ENCODE results near the gene COBLL1.

COBLL1 gene

DNA sequence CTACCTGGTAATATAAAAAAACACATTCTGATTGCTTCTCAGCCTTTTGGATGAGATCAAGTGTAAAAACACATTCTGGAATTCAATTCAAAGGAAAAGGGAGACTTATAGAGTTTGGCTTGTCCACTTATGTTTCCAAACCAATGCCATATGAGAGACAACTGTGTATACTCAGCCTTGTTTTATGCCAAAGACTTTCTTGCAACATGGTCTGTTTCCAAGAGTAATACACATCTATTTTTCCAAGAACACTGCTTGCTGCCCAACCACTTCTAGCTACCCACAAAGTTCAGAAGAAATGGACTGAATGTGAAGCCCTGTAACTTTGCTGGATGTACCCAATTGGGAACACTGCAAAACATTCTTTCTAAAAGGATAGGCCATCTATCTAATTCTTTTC, 172.3 kb downstream of the COBLL1 start:
- no peak for ATAC-seq

DNA sequence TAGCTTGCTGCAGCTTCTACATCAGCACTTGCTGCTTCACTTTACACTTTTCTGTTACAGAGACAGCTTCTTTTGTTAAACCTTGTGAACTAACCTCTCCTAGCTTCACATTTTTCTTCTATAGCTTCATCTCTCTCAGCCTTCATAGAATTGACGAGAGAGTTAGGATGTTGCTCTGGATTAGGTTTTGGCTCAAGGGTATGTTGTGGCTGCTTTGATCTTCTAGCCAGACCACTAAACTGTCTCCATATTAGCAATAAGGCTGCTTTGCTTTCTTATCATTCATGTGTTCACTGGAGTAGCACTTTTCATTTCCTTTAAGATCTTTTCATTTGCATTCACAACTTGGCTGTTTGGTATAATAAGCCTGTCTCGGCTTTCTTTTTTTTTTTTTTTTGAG, 174.1 kb downstream of the COBLL1 start:
- no peak for ATAC-seq

DNA sequence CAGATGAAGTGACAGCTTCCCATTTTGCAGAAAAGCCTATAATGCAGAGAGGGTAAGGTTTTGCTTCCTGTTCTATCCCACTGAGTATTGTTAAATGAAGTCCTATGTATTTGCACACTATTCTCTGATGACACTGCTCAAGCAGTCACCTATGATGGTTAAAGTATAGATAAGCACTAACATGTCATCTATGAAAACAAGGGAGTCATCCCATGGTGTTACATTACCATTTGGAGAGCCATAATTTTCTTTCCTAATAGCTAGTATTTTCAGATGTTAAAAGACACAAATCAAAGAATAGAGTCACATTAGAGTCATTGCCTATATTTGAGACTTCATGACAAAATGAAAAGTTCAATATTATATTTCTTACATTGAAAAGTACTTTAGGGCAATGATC, 177.6 kb downstream of the COBLL1 start:
- ATAC-seq = no peak

DNA sequence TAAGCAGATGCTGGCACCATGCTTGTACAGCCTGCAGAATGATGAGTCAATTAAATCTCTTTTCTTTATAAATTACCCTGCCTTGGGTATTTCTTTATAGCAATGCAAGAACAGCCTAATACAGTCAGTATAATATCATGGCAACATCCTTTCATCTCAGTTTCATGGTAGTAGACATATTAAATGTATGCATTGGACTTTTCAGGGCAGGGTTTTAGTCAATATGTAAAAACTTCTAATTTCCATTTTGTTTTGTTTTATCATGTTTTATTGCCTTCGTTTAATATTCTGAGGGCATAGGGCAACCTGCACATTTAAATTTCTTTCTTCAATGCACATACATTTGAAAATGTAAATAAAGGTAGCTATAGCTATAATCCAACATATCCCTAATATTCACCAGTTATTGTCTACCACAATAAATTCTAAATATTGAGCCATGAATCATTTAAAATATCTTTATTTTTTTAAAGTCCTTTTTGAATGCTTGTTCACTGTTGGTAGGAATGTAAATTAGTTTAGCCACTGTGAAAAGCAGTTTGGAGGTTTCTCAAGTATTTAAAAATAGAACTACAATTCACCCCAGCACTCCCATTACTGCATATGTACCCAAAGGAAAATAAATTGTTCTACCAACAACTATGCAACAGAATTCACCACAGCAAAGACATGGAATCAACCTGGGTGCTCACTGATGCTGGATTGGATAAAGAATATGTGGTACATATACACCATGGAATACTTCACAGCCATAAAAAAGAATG, 178.6 kb downstream of the COBLL1 start:
- no peak for ATAC-seq

DNA sequence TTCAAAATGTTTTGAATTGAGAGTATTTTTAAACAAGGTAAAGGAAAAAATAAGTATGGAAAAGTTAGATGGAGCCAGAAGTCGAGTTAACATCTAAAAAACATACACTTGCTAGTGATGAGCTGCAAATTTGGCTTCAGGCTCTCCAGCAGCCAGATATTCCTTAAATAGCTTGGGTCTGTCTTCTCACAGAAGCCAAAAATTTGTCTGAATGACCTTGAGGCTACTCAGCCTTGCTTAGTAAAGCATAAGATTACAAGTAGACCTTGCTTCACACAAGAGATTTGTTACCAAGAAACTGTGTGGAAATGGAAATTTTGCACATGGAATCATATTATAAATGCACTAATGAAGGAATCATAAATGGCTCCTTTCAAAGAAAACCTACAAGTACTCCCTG, 179.6 kb downstream of the COBLL1 start:
- no peak for ATAC-seq

DNA sequence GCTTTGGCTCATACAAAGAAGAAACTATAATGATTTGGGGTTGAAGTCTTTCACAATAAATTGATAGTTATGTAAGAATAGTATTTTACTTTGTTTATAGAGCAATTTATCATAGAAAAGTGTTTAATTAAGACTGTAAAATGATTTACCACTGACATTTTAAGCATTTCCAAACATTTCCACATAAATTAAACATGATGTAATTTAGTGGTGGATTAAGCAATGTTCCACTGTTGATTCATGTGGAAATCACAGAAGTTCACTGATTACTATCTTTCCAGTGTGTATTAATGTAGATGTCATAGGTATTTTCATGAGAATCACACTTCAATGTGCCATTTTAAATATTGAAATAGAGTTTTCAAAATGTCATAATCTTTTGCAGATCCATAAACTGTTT, 180.3 kb downstream of the COBLL1 start:
- ATAC-seq = no peak

DNA sequence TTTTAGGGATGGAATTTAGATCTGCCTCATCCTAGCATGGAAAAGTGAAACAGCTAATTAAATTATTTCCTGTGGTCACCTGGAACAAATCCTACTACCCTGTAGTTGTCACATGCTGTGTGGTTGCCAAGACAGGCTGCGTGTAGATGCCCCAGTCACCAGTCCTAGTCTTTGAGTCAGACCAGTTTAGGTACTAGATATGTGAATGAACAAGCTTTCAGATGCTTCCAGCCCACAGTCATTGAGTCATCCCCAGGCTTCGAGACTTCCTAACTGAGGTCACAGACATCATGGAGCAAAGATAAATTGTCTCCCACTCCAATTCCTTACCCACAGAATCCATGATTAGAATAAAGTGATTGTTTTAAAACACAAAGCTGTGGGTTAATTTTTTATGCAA, 184.5 kb downstream of the COBLL1 start:
- ATAC-seq = no peak

DNA sequence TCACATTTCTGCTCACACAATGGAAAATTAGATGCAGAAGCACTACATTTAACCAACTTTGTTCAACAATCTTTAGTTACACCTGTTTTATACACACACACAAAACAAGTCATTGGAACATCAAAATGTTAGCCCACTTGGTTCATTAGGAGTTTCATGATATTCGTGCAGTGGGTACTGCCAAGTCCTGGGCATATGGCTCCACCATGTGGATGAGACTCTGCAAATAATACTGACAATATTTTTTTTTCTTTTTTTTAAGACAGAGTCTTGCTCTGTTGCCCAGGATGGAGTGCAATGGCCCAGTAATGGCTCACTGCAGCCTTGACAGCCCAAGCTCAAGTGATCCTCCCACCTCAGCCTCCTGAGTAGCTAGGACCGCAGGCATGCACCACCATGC, 185.9 kb downstream of the COBLL1 start:
- ATAC-seq = no peak

DNA sequence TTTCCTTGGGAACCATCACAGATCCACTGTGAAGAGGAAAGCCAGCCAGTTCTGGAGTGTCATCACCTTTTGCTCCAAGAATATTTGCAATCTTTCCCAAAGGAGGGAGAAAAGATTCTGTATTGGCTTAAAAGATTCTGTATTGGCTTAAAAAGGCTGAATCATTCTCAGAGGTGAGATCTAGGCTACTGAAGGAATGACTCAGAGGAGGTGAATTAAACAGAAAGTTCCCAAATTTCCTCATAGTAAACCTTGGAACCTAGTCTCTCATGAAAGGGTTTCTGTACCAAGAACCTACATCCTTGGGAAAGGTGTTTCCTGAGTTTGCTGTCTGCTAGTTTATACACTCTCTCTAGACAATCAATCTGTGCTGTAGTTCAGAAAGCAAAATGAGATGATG, 186.3 kb downstream of the COBLL1 start:
- ATAC-seq = no peak

DNA sequence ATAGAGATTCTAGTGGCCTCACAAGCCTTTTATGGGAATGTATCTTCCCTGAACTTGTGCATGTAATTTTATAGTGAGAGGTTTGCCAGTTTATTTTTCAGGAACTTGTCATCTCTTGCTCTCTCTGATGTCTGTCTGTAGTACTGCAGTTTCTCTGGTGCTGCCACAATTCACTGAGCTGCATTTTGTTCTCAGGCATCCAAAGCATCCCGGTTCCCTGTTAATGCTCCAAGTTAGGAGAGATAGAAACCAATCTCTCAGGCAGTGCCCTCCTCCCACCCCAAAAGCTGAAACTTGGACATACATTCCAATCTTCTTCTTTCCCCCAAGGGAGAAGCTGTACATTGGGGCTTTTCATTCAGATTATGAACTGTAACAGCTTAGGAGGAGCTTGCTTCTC, 190.3 kb downstream of the COBLL1 start:
- ATAC-seq = no peak

DNA sequence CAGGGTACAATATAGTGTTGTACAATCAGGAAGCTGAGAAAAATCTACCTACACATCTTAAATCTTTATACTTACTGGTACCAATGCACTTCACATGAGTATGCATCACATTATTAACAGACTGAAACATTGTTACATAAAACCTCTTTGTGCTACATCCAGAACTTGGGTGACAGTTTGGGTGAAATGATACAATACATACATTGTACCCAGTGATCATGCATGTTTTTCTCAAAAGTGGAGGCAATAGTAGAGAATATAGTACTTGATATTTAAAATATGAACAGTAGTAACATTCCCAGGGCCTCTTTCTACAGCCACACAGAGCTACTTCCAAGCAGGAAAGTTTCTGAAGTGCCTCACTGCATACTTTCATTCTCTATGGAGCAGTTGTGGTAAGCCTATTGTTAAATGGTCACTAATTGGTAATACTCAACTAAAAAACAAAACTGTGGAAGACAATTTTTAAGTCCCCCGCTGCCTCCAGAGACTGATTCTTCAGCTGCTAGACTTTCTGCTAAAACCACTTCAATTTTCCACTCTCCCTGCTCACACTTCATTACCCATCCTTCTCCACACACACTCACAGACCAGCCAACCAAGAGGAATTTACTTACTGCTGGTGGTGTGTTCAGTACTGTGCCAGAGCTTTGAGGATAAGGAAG, 197.5 kb downstream of the COBLL1 start:
- no peak for ATAC-seq

DNA sequence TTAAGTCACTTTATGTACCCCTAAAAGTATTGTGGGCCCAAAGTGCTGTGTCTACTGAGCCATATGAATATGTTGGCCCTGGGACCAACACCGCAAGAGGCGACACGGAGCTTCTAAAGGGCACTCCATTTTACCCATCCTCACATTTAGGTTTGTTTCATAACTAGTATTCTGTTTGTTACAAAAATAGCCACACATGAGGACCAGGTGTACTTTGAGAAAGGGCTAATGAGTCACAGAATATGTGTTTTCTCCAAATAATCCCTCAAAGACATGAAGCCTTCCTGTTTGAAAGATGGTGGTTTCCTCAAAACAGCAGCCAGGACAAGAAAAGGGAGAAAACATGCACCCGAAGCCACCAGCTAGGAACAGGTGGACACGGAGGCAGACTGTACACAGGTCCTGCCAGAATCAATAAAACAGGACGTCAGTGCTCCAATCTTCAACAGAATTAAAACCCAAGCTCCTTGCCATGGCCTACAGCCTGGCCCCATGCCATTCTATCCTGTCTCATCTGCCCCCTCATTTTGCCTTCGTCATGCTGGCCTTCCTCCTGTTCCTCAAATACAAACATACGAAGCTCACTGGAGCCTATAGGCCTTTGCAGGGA, 198.6 kb downstream of the COBLL1 start:
- ATAC-seq = no peak

DNA sequence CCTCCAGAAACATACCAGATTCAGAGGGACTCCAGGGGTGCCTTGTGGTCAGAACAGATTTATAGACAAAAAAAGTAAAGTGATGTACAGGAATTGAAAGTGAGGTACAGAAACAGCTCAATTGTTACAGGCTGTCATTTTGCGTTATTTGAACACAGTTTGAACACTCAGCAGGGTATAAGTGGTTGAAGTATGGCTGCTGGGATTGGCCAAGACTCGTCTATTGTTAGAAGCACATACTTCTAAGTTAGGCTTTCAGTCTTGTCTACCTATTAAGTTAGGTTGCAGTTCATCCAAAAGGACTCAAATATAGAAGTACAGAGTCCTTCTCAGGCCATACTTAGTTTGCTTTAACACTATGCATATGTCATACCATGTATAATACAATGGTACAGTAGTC, 199.4 kb downstream of the COBLL1 start:
- no peak for ATAC-seq

Data from activated CD4-positive, CD25-positive, alpha-beta regulatory T cell treated with anti-CD3 and anti-CD28 coated beads, Interleukin-2, amount 50 U/mL, for 24 hours (primary cell).